Measurements from ENCODE around the gene ZNF821. TPM values are rescaled to one million over a fixed set of nuclear protein-coding genes. Genes with fewer than 3 reads are reported as not detected.

ZNF821 gene
- total and polyA plus RNA-seq, 7 donors: 2.3 to 16.8 (median 9.5) TPM

- no peak for DNase-seq
- intact Hi-C loops (cut with DNase I): no loop called here
- 84 to 90% methylated on average over 9 of the region's 9 CpGs for WGBS, 2 donors
- no peak overlapping the region for H3K27ac ChIP-seq
- peaks cover 0 to 61% (median 42%) of the 10 kb centered on the region in 4 donors for H3K4me1 ChIP-seq
- H3K36me3 ChIP-seq: no peaks in the 10 kb centered on the region
- TF ChIP-seq POLR2AphosphoS5 (IDR thresholded peaks at IDR 0.05): no peak
- no peak for TF ChIP-seq EP300 (IDR thresholded peaks at IDR 0.05)
- no peak for TF ChIP-seq POLR2A (IDR thresholded peaks at IDR 0.05)
- no peak for TF ChIP-seq CTCF (IDR thresholded peaks at IDR 0.05)
- no peaks in the 10 kb centered on the region for H3K9me3 ChIP-seq
- no peak overlapping the region for H3K4me3 ChIP-seq
- no peaks in the 10 kb centered on the region for H3K27me3 ChIP-seq
Observed at GRCh38 chr16:71904239-71904638, 20.3 kb upstream of the ZNF821 start.

GRCh38 chr16:71903608-71904007, 19.6 kb upstream of the ZNF821 start:
- Histone ChIP-seq H3K36me3 (no peaks in the 10 kb centered on the region), H3K27ac (no peak overlapping the region), H3K9me3 (no peaks in the 10 kb centered on the region), H3K4me1 (peaks cover 0 to 63% (median 45%) of the 10 kb centered on the region in 4 donors), H3K4me3 (no peak overlapping the region), H3K27me3 (no peaks in the 10 kb centered on the region)
- no peak for DNase-seq
- TF ChIP-seq POLR2A (IDR thresholded peaks at IDR 0.05) (no peak), EP300 (IDR thresholded peaks at IDR 0.05) (no peak), POLR2AphosphoS5 (IDR thresholded peaks at IDR 0.05) (no peak), CTCF (IDR thresholded peaks at IDR 0.05) (no peak)
- 72 to 74% methylated on average over 2 of the region's 2 CpGs for WGBS, 2 donors
- intact Hi-C loops (cut with DNase I): no loop called here

- 82 to 94% methylated on average over 5 of the region's 5 CpGs for WGBS, 2 donors
- intact Hi-C loops (cut with DNase I): no loop called here
- Histone ChIP-seq H3K9me3 (no peaks in the 10 kb centered on the region), H3K36me3 (no peaks in the 10 kb centered on the region), H3K4me3 (no peak overlapping the region), H3K4me1 (peaks cover 0 to 63% (median 49%) of the 10 kb centered on the region in 4 donors), H3K27ac (no peak overlapping the region), H3K27me3 (no peaks in the 10 kb centered on the region)
- no peak for TF ChIP-seq POLR2AphosphoS5 (IDR thresholded peaks at IDR 0.05)
- TF ChIP-seq CTCF (IDR thresholded peaks at IDR 0.05): no peak
- TF ChIP-seq EP300 (IDR thresholded peaks at IDR 0.05): no peak
- TF ChIP-seq POLR2A (IDR thresholded peaks at IDR 0.05): no peak
- no peak for DNase-seq
Observed at GRCh38 chr16:71902656-71903365, 18.8 kb upstream of the ZNF821 start.

- no peaks in the 10 kb centered on the region for H3K27me3 ChIP-seq
- intact Hi-C loops (cut with DNase I): loop anchor here (5.0 kb wide), 3 partner anchors 63 to 193 kb away; partner anchors contain the start of genes DHODH, DHX38 and TXNL4B
- H3K4me1 ChIP-seq: peaks cover 0 to 77% (median 61%) of the 10 kb centered on the region in 4 donors
Observed at GRCh38 chr16:71899171-71899570, 15.2 kb upstream of the ZNF821 start.

GRCh38 chr16:71896764-71897368, 12.9 kb upstream of the ZNF821 start:
- Histone ChIP-seq H3K4me3 (peak overlapping the region; percentile 79 to 95 (median 90)), H3K4me1 (peaks cover 0 to 64% (median 56%) of the 10 kb centered on the region in 4 donors), H3K9me3 (no peaks in the 10 kb centered on the region), H3K36me3 (no peaks in the 10 kb centered on the region), H3K27me3 (no peaks in the 10 kb centered on the region), H3K27ac (peak overlapping the region; percentile 91 to 99 (median 96))
- no peak for DNase-seq
- intact Hi-C loops (cut with DNase I): loop anchor here (5.0 kb wide), 3 partner anchors 65 to 195 kb away; partner anchors contain the start of genes DHODH, DHX38 and TXNL4B
- TF ChIP-seq CTCF (IDR thresholded peaks at IDR 0.05) (no peak), POLR2A (IDR thresholded peaks at IDR 0.05) (no peak), EP300 (IDR thresholded peaks at IDR 0.05) (no peak), POLR2AphosphoS5 (IDR thresholded peaks at IDR 0.05) (no peak)
- WGBS, 2 donors: 37 to 46% methylated on average over 15 of the region's 15 CpGs

More at GRCh38 chr16:71899171-71899570, 15.2 kb upstream of the ZNF821 start:
- WGBS, 2 donors: 94 to 96% methylated on average over 4 of the region's 4 CpGs
- H3K4me3 ChIP-seq: no peak overlapping the region
- no peaks in the 10 kb centered on the region for H3K36me3 ChIP-seq
- TF ChIP-seq POLR2AphosphoS5 (IDR thresholded peaks at IDR 0.05) (no peak), EP300 (IDR thresholded peaks at IDR 0.05) (no peak), POLR2A (IDR thresholded peaks at IDR 0.05) (no peak)
- no peaks in the 10 kb centered on the region for H3K9me3 ChIP-seq
- H3K27ac ChIP-seq: peak overlapping the region in 2 of 4 donors; percentile 20 to 44
- no peak for DNase-seq

Measured in sigmoid colon (tissue), 7 donors.